ENCODE measurements around the gene PKD2. TPM values are rescaled to one million over a fixed set of nuclear protein-coding genes. Genes with fewer than 3 reads are reported as not detected.

Gene PKD2
- total RNA-seq = 65.9 and 162 TPM in 2 replicates

GRCh38 chr4:88007304-88008121 is at the start of gene PKD2:
Gene PKD2, plus strand, starts transcription at chr4:88007635. Its CDS starts 99 bp downstream, at chr4:88007734.

GRCh38 chr4:87975466-87975865 is 32.0 kb upstream of the PKD2 start, which contains the start of gene SPP1:
Gene SPP1, plus strand, starts transcription at chr4:87975714. Its CDS starts 1,182 bp downstream, at chr4:87976896.

Small RNAs within 50 kb of the gene (small RNA-seq; reads per million reads assigned to genes)
- not detected for gene RNU1-36P (ENCODE audit: low replicate concordance)

Other genes with a start within 250 kb of the PKD2 start
- 0.14 TPM in 1 of 2 replicates, not detected in the other for gene IBSP, start 208.1 kb upstream of the PKD2 start, total RNA-seq
- gene MEPE, start 174.7 kb upstream of the PKD2 start, total RNA-seq = not detected in 2 replicates
- 1.5 and 4.0 TPM in 2 replicates for gene SPP1, start 31.9 kb upstream of the PKD2 start, total RNA-seq
- 17.8 and 52.5 TPM in 2 replicates for gene ABCG2, start 151.0 kb downstream of the PKD2 start, total RNA-seq

Data from placental pericyte (primary cell).